SIG-M5 treated with dmso at 0.1 percent for 504 hours (cell line): Measurements from ENCODE around the gene FAM199X.

Experiments
- DNase-seq: peaks from one replicate; lab custom pipeline; 2025; ENCODE audit not compliant: unreplicated experiment; lab: John Stamatoyannopoulos, UW

FAM199X gene

GRCh38 chrX:104165894-104166734 lies at the start of gene FAM199X:
Gene FAM199X (plus strand): TSS chrX:104166453. CDS start chrX:104166786, 333 bp downstream.
- peak; percentile 83 for DNase-seq

GRCh38 chrX:104117759-104118158 lies 48.5 kb upstream of the FAM199X start:
- DNase-seq: no peak

- DNase-seq: no peak
Observed at GRCh38 chrX:104118765-104119164, 47.5 kb upstream of the FAM199X start.

GRCh38 chrX:104122829-104123228 lies 43.4 kb upstream of the FAM199X start:
- DNase-seq: no peak

- DNase-seq: no peak
Observed at GRCh38 chrX:104126856-104127255, 39.4 kb upstream of the FAM199X start.

GRCh38 chrX:104130808-104131207 lies 35.4 kb upstream of the FAM199X start:
- no peak for DNase-seq

- DNase-seq: no peak
Observed at GRCh38 chrX:104134583-104135261, 31.5 kb upstream of the FAM199X start.

- no peak for DNase-seq
Observed at GRCh38 chrX:104135677-104136076, 30.6 kb upstream of the FAM199X start.

- peak; percentile 62 for DNase-seq
Observed at GRCh38 chrX:104136241-104137019, 29.8 kb upstream of the FAM199X start.

- DNase-seq: no peak
Observed at GRCh38 chrX:104137496-104137895, 28.8 kb upstream of the FAM199X start.

GRCh38 chrX:104141087-104141760 lies 25.0 kb upstream of the FAM199X start:
- DNase-seq: no peak

GRCh38 chrX:104151037-104151436 lies 15.2 kb upstream of the FAM199X start:
- no peak for DNase-seq

- DNase-seq: peak; percentile 81
Observed at GRCh38 chrX:104156630-104157529, 9.4 kb upstream of the FAM199X start, which contains the start of gene SLC25A53. Gene SLC25A53 (minus strand): TSS chrX:104157009. CDS start chrX:104105257, 51,752 bp downstream.

GRCh38 chrX:104166735-104167436 lies 633 bp downstream of the FAM199X start:
- DNase-seq: no peak

- no peak for DNase-seq
Observed at GRCh38 chrX:104168127-104168526, 1.9 kb downstream of the FAM199X start.

- no peak for DNase-seq
Observed at GRCh38 chrX:104172121-104172520, 5.9 kb downstream of the FAM199X start.

GRCh38 chrX:104172788-104173187 lies 6.5 kb downstream of the FAM199X start:
- no peak for DNase-seq

- DNase-seq: no peak
Observed at GRCh38 chrX:104173841-104174240, 7.6 kb downstream of the FAM199X start.

- no peak for DNase-seq
Observed at GRCh38 chrX:104183685-104184084, 17.4 kb downstream of the FAM199X start.
